Vagina (tissue), 2 donors: ENCODE results near the gene SLC26A11. TPM values are rescaled to one million over a fixed set of nuclear protein-coding genes. Genes with fewer than 3 reads are reported as not detected.

Experiments used
- DNase-seq, 2 donors: peaks; one replicate each; pipeline ENCODE4 v3.0.0-alpha.2; 2017; ENCODE audit errors: extremely low spot score in 2 of 2
- H3K27ac ChIP-seq: fragments of 200-600 bp; sonication (generic); one replicate; pipeline ENCODE4 v1.5.1; 2019
- H3K27me3 ChIP-seq: fragments of 200-600 bp; sonication (generic); one replicate; pipeline ENCODE4 v1.5.1; 2019
- H3K36me3 ChIP-seq, 2 donors: fragments of 200-600 bp; sonication (generic); one replicate each; pipeline ENCODE4 v1.5.1; 2017 to 2019
- H3K4me1 ChIP-seq: fragments of 200-600 bp; sonication (generic); one replicate; pipeline ENCODE4 v1.5.1; 2019
- H3K4me3 ChIP-seq, 2 donors: fragments of 200-600 bp; sonication (generic); 1 replicate in 1 of 2; 2 replicates in 1 of 2; pipeline ENCODE4 v1.5.1; 2016 to 2019
- H3K9me3 ChIP-seq: fragments of 200-600 bp; sonication (generic); one replicate; pipeline ENCODE4 v1.5.1; 2019
- POLR2A ChIP-seq, 2 donors: fragments of 450-650 bp; IDR thresholded peaks; one replicate each; pipeline ENCODE4 v1.6.1; 2017; ENCODE audit warnings: antibody characterized with exemption in 2 of 2, mild to moderate bottlenecking in 2 of 2, moderate library complexity in 2 of 2
- POLR2AphosphoS5 ChIP-seq, 2 donors: sonication (generic); formaldehyde crosslinking; IDR thresholded peaks; one replicate each; pipeline ENCODE4 v1.9.0; 2017; ENCODE audit warnings: antibody characterized with exemption in 2 of 2, mild to moderate bottlenecking in 2 of 2, low read depth in 1 of 2; ENCODE audit not compliant: insufficient read depth in 1 of 2
- intact Hi-C: fragments of 100-400 bp; cut with DNase I; formaldehyde crosslinking; loops from one replicate; pipeline ENCODE4 v1.15.1; 2023
- total RNA-seq: library from RNA; depleted of rRNA; stranded (reverse); fragments of >200 nt; gene quantifications from one replicate; pipeline ENCODE4 v1.2.3, GENCODE V29; 2016
- TF ChIP-seq, protein P1 (sequence below), 3 experiments: fragments of 450-650 bp in 2 of 3; fragments of 200-600 bp in 1 of 3; sonication (generic) in 1 of 3; IDR thresholded peaks; one replicate each; pipeline ENCODE4 v1.5.1; 2017 to 2019; ENCODE audit warnings: antibody characterized with exemption in 3 of 3, mild to moderate bottlenecking in 2 of 3, moderate library complexity in 2 of 3

SLC26A11 gene
- total RNA-seq: 22.8 TPM

DNA sequence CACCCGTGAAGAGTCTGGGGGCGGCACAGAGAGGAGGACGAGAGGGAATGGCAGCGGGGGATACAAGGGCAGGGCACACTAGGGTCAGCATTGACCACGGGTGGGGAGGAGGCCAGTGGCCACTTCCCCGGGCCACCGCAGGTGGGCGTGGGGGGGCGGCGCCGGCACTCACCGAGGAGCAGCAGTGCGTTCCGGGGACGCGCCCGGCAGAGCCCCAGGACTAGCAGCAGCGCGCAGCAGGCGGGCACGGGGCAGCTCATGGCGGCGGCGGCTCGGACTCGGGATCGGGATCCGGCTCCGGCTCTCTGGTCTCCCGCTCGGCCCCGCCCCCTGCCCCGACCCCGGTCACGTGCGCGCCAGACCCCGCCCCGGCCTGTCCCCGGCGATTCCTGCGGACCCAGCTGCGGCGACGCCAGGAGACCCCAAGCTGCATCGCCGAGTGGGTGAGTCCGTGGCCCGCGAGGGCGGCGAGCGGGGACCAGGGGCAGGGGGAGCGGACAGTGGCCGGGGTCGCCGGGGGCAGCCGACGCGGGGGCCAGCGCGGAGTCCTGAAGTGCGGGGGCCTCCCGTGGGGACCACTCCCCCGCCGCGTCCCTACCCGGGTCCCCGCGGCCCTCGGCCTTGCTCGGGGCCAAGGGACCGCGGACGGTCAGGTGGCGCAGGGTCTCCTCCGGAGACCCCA, at the start of gene SLC26A11, which contains the start of gene SGSH:
TSS of gene SLC26A11 (plus strand) at position 374 of the 682 bp plus-strand sequence. CDS start 1,134 bp downstream, outside the sequence.
TSS of gene SGSH (minus strand) at position 280 of the 682 bp plus-strand sequence. CDS start at position 260, 20 bp downstream.
- no peak for DNase-seq
- peak within 1 kb of the TSS; percentile 77 to 88 for H3K4me3 ChIP-seq
- H3K27ac ChIP-seq: peak within 1 kb of the TSS; percentile 90
- H3K9me3 ChIP-seq: no peaks in the 10 kb centered on the region
- peaks cover 42% of the 10 kb centered on the region for H3K4me1 ChIP-seq
- intact Hi-C loops: no loop called here
- TF ChIP-seq POLR2AphosphoS5 (IDR thresholded peaks at IDR 0.05; ENCODE audit: insufficient read depth in 1 of 2, low read depth in 1 of 2) (no peak), POLR2A (IDR thresholded peaks at IDR 0.05) (no peak)
- TF ChIP-seq, protein P1, sequence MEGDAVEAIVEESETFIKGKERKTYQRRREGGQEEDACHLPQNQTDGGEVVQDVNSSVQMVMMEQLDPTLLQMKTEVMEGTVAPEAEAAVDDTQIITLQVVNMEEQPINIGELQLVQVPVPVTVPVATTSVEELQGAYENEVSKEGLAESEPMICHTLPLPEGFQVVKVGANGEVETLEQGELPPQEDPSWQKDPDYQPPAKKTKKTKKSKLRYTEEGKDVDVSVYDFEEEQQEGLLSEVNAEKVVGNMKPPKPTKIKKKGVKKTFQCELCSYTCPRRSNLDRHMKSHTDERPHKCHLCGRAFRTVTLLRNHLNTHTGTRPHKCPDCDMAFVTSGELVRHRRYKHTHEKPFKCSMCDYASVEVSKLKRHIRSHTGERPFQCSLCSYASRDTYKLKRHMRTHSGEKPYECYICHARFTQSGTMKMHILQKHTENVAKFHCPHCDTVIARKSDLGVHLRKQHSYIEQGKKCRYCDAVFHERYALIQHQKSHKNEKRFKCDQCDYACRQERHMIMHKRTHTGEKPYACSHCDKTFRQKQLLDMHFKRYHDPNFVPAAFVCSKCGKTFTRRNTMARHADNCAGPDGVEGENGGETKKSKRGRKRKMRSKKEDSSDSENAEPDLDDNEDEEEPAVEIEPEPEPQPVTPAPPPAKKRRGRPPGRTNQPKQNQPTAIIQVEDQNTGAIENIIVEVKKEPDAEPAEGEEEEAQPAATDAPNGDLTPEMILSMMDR (IDR thresholded peaks at IDR 0.05): no peak
- H3K27me3 ChIP-seq: no peaks in the 10 kb centered on the region
- peaks cover 0 to 6% of the 10 kb centered on the region in 2 donors for H3K36me3 ChIP-seq

GRCh38 chr17:80171681-80172080, 48.5 kb upstream of the SLC26A11 start:
- Histone ChIP-seq H3K4me3 (no peak overlapping the region), H3K36me3 (no peaks in the 10 kb centered on the region), H3K4me1 (no peaks in the 10 kb centered on the region), H3K9me3 (no peaks in the 10 kb centered on the region), H3K27me3 (no peaks in the 10 kb centered on the region), H3K27ac (no peak overlapping the region)
- no peak for TF ChIP-seq POLR2A (IDR thresholded peaks at IDR 0.05)
- no peak for TF ChIP-seq POLR2AphosphoS5 (IDR thresholded peaks at IDR 0.05; ENCODE audit: insufficient read depth in 1 of 2, low read depth in 1 of 2)
- TF ChIP-seq, protein P1 (IDR thresholded peaks at IDR 0.05): no peak
- no peak for DNase-seq
- intact Hi-C loops: no loop called here

DNA sequence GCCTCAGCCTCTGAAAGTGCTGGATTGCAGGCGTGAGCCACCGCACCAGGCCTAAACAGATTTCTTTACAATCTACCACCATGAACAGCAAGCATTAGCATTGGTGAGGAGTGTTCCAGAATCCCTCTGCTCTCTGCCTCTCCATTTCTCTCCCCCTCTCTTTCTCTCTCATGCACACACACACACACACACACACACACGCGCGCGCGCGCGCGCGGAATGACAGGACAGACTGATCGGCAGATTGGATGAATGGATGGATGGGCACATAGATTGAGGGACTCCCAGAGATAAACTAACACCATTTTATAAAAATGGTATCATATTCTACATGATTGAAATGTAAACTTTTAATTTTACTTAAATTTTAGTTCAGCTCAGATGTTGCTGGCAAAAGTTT, 47.1 kb upstream of the SLC26A11 start:
- Histone ChIP-seq H3K36me3 (no peaks in the 10 kb centered on the region), H3K27me3 (no peaks in the 10 kb centered on the region), H3K27ac (no peak overlapping the region), H3K4me3 (no peak overlapping the region), H3K9me3 (no peaks in the 10 kb centered on the region), H3K4me1 (no peaks in the 10 kb centered on the region)
- intact Hi-C loops: no loop called here
- TF ChIP-seq POLR2AphosphoS5 (IDR thresholded peaks at IDR 0.05; ENCODE audit: insufficient read depth in 1 of 2, low read depth in 1 of 2): no peak
- no peak for TF ChIP-seq POLR2A (IDR thresholded peaks at IDR 0.05)
- TF ChIP-seq, protein P1 (IDR thresholded peaks at IDR 0.05): no peak
- no peak for DNase-seq

GRCh38 chr17:80173916-80174315, 46.3 kb upstream of the SLC26A11 start:
- Histone ChIP-seq H3K27me3 (no peaks in the 10 kb centered on the region), H3K36me3 (no peaks in the 10 kb centered on the region)

DNA sequence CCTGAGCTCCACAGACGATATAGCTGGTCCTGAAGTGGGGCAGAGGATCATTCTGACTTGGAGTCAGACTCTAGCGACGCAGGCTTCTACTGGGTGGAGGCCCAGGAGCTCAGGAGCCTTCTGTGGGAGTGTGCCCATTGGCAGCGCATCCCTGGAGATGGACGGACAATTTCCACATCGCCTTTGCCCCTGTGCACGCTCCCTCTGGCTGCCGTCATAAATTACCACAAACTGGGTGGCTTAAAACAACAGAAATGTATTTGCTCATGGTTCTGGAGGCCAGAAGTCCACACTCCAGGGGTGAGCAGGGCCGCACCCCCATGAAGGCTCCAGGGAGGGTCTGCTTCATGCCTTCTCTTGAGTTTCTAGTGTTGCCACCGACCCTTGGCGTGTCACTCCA, 43.5 kb upstream of the SLC26A11 start:
- intact Hi-C loops: no loop called here

More at GRCh38 chr17:80173916-80174315, 46.3 kb upstream of the SLC26A11 start:
- Histone ChIP-seq H3K4me3 (no peak overlapping the region), H3K9me3 (no peaks in the 10 kb centered on the region), H3K4me1 (no peaks in the 10 kb centered on the region), H3K27ac (no peak overlapping the region)
- no peak for DNase-seq
- no peak for TF ChIP-seq POLR2AphosphoS5 (IDR thresholded peaks at IDR 0.05; ENCODE audit: insufficient read depth in 1 of 2, low read depth in 1 of 2)
- intact Hi-C loops: no loop called here

GRCh38 chr17:80177986-80178595, 42.1 kb upstream of the SLC26A11 start:
- intact Hi-C loops: no loop called here
- H3K4me3 ChIP-seq: no peak overlapping the region
- no peak for TF ChIP-seq POLR2AphosphoS5 (IDR thresholded peaks at IDR 0.05; ENCODE audit: insufficient read depth in 1 of 2, low read depth in 1 of 2)
- TF ChIP-seq POLR2A (IDR thresholded peaks at IDR 0.05): no peak
- TF ChIP-seq, protein P1 (IDR thresholded peaks at IDR 0.05): no peak
- no peaks in the 10 kb centered on the region for H3K9me3 ChIP-seq
- no peak overlapping the region for H3K27ac ChIP-seq
- H3K4me1 ChIP-seq: no peaks in the 10 kb centered on the region
- no peaks in the 10 kb centered on the region for H3K27me3 ChIP-seq
- H3K36me3 ChIP-seq: no peaks in the 10 kb centered on the region
- no peak for DNase-seq

More for the DNA sequence above, 43.5 kb upstream of the SLC26A11 start:
- Histone ChIP-seq H3K27ac (no peak overlapping the region), H3K27me3 (no peaks in the 10 kb centered on the region), H3K4me1 (no peaks in the 10 kb centered on the region), H3K9me3 (no peaks in the 10 kb centered on the region), H3K36me3 (no peaks in the 10 kb centered on the region), H3K4me3 (no peak overlapping the region)
- TF ChIP-seq POLR2A (IDR thresholded peaks at IDR 0.05) (no peak), POLR2AphosphoS5 (IDR thresholded peaks at IDR 0.05; ENCODE audit: insufficient read depth in 1 of 2, low read depth in 1 of 2) (no peak)
- no peak for DNase-seq
